Neural crest cell (in vitro differentiated cells): ENCODE results near the gene CCZ1B. TPM values are rescaled to one million over a fixed set of nuclear protein-coding genes. Genes with fewer than 3 reads are reported as not detected.
"Not testable (repeated sequence)": the region's sequence is repeated elsewhere in the genome, so short reads cannot be mapped to it uniquely, and the experiment has no call there.

Experiments used
- DNase-seq: peaks from one replicate; pipeline ENCODE4 v3.0.0; 2021; ENCODE audit warnings: low read depth, mixed read lengths, low spot score
- H3K27ac Mint-ChIP-seq: one replicate; pipeline ENCODE4 v1.8.0; 2021; ENCODE audit warnings: mild to moderate bottlenecking, mixed read lengths; ENCODE audit not compliant: unreplicated experiment
- H3K27me3 Mint-ChIP-seq: 2 replicates; pipeline ENCODE4 v1.8.0; 2021; ENCODE audit warnings: low read depth, mild to moderate bottlenecking, mixed read lengths
- H3K36me3 Mint-ChIP-seq: 2 replicates; pipeline ENCODE4 v1.8.0; 2021; ENCODE audit warnings: low read depth, mild to moderate bottlenecking, mixed read lengths
- H3K4me1 Mint-ChIP-seq: 2 replicates; pipeline ENCODE4 v1.8.0; 2021; ENCODE audit warnings: mixed read lengths
- H3K4me3 Mint-ChIP-seq: one replicate; pipeline ENCODE4 v1.8.0; 2021; ENCODE audit warnings: mild to moderate bottlenecking, mixed read lengths
- H3K9me3 Mint-ChIP-seq: 2 replicates; pipeline ENCODE4 v1.8.0; 2021; ENCODE audit warnings: mixed read lengths
- long read RNA-seq: library from polyadenylated mRNA; unstranded; transcript quantifications from one replicate; pipeline ENCODE4 v2.0.0, GENCODE V29; 2020
- total RNA-seq: library from RNA; stranded (reverse); gene quantifications from 2 replicates; pipeline ENCODE4 v1.2.1, GENCODE V29; 2021
- TF ChIP-seq, protein P1 (sequence below): fragments of 200-600 bp; sonication (generic); conservative IDR thresholded peaks from 2 replicates; pipeline ENCODE4 v1.5.0; 2021; ENCODE audit warnings: antibody characterized with exemption, mild to moderate bottlenecking

CCZ1B gene
- 55.8 and 72.0 TPM in 2 replicates for total RNA-seq
- long read RNA-seq, partial matches to known transcripts, result 1 of 9 reads
- long read RNA-seq, other reads (novel, unspliced or antisense), result 3 of 9 reads

DNA sequence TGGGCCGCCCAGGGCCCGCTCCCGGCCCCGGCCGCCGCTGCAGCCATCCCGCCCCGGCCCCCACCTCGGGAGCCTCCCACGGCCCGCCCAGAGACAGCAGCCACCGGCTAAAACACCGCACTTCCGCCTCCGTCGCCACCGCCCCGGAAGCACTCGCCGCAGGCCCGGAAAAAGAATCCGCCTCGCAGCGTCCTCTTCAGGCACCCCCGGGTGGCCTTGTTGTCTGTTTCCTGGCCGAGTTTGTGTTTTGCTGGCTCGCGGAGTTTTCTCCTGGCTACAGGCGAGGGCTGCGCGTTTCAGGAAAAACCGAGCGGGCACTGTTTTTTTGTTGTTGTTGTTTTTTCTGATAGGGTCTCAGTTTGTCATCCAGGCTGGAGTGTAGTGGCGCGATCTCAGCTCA is at the start of gene CCZ1B:
Gene CCZ1B (minus strand): TSS at position 125 of the 400 bp plus-strand sequence. CDS start 78 bp downstream, at position 47.
- H3K4me1 Mint-ChIP-seq, H3K9me3 Mint-ChIP-seq, H3K36me3 Mint-ChIP-seq: not testable (repeated sequence)
- peak within 1 kb of the TSS; percentile 93 for H3K27ac Mint-ChIP-seq
- peak; percentile 67 for DNase-seq
- peaks cover 33% of the 10 kb centered on the region for H3K27me3 Mint-ChIP-seq
- H3K4me3 Mint-ChIP-seq, result peak within 1 kb of the TSS; percentile 98

DNA sequence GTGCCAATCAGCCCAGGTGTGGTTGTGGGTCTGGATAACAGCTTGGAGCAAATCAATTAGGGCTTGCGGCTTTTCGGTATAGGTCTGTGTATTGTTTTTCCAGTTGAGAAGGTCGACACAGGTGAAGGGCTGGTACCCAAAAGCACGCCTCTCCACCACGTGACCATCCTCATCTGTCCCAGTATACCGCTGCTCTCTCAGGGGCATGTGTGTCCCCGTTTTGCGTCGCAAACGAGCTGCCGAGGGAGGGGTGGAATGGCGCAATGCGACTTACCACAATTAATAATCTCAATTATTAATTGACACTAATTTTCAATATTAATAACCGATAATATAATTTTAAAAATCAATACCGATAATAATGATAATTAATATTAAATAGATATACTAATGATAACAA is 48.9 kb upstream of the CCZ1B start:
- H3K4me3 Mint-ChIP-seq, H3K27ac Mint-ChIP-seq, H3K27me3 Mint-ChIP-seq, H3K36me3 Mint-ChIP-seq, H3K9me3 Mint-ChIP-seq, DNase-seq: not testable (repeated sequence)
- peaks cover 29% of the 10 kb centered on the region for H3K4me1 Mint-ChIP-seq

DNA sequence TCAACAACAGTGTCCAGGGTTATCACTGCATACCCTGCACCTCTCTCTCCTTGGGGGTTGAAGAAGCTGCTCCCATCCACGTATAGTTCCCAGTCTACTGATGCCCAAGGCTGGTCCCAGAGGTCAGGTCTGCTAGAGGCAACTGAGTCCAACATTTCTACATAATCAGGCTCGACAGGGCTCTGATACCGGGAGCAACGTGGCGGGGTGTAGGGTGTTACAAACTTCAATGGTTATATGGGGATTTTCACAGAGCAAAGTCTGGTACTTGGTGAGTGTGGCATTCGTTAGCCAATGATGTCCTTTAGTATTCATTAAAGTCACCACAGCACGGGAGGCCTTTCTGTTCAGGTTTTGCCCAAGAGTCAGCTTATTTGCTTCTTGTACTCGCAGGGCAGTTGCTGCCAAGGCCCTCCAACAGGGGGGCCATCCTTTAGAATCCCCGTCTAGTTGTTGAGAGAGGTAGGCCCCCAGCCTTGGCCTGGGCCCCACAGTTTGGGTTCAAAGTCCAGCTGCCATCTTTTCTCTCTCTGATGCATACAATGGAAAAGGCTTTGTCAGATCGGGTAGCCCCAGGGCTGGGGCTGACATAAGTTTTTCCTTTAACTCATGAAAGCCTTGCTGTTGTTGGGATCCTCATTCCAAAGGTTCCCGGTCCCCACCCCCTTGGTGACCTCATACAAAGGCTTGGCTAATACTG is 46.3 kb upstream of the CCZ1B start:
- not testable (repeated sequence) for H3K27me3 Mint-ChIP-seq
- peak overlapping the region; percentile 36 for H3K27ac Mint-ChIP-seq
- peaks cover 29% of the 10 kb centered on the region for H3K4me1 Mint-ChIP-seq

DNA sequence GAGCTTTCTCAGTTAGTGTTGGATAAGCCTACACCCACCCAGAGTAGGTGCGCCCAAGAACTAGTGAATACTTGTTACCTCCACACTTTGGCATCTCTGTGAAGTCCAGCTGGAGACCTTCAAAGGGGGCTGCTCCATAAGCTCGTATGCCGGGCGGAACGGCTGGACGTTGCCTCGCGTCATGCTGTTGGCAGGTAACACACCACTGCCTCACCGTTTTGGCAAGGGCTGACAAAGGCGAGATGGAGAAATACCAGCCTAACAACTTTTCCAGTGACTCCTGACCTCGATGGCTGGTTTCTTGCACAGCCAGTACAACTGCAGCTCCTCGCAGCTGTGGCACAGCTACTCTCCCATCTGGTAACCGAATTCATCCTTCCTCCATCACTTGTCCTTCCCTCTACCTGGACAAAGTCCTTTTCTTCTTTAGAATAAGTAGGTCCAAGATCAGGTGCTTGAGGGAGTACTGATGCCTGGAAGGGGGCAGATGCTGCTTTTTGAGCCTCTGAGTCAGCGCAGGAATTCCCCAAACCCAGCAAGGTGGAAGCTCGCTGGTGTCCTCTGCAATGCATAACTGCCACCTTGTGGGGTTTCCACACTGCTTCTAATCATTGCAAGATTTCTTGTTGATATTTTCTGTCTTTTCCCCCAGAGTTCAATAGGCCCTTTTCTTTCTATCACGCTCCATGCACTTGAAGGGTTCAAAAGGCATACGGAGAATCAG is 45.5 kb upstream of the CCZ1B start:
- H3K27ac Mint-ChIP-seq, H3K36me3 Mint-ChIP-seq, H3K4me3 Mint-ChIP-seq, DNase-seq, H3K27me3 Mint-ChIP-seq: not testable (repeated sequence)
- H3K9me3 Mint-ChIP-seq, result peaks cover 12% of the 10 kb centered on the region
- H3K4me1 Mint-ChIP-seq, result peaks cover 29% of the 10 kb centered on the region

More for the DNA sequence above, 46.3 kb upstream of the CCZ1B start:
- H3K9me3 Mint-ChIP-seq, result peaks cover 11% of the 10 kb centered on the region
- H3K4me3 Mint-ChIP-seq, DNase-seq, H3K36me3 Mint-ChIP-seq: not testable (repeated sequence)

DNA sequence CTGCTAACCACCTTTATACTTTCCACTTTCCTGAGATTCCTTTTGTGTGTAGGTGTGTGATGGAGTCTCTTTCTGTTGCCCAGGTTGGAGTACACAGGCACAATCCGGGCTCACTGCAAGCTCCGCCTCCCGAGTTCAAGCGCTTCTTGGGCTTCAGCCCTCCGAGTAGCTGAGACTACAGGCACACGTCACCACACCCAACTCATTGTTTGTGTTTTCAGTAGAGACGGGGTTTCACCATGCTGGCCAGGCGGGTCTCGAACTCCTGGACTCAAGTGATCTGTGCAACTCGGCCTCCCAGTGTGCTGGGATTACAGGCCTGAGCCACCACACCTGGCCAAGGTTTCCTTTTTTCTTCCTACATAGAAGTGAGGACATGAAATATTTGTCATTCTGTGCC is 38.7 kb upstream of the CCZ1B start:
- DNase-seq, H3K36me3 Mint-ChIP-seq, H3K4me1 Mint-ChIP-seq, H3K4me3 Mint-ChIP-seq, H3K27ac Mint-ChIP-seq, H3K27me3 Mint-ChIP-seq: not testable (repeated sequence)
- peaks cover 11% of the 10 kb centered on the region for H3K9me3 Mint-ChIP-seq

DNA sequence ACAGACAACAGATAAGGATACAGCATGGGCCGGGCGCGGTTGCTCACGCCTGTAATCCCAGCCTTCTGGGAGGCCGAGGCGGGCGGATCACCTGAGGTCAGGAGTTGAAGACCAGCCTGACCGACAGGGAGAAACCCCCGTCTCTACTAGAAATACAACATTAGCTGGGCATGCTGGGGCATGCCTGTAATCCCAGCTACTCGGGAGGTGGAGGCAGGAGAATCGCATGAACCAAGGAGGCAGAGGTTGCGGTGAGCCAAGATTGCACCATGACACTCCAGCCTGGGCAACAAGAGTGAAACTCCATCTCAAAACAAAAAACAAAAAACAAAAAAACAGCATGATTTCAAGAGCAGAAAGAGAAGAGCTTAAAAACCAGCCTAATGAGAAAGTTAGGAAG is 38.1 kb upstream of the CCZ1B start:
- not testable (repeated sequence) for H3K27ac Mint-ChIP-seq, H3K36me3 Mint-ChIP-seq, H3K27me3 Mint-ChIP-seq, H3K4me3 Mint-ChIP-seq, H3K4me1 Mint-ChIP-seq, DNase-seq
- H3K9me3 Mint-ChIP-seq, result peaks cover 11% of the 10 kb centered on the region

DNA sequence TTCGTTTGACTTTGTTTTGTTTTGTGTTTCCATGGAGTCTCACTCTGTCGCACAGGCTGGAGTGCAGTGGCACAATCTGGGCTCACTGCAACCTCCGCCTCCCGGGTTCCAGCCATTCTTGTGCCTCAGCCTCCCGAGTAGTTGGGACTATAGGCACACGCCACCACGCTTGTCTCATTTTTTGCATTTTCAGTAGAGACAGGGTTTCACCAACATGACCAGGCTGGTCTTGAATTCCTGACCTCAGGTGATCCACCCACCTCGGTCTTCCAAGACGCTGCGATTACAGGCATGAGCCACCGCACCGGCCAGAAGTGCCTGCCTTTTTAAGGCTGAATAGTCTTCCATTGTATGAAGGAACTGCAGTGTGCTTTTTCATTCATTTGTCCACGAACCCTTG is 36.8 kb upstream of the CCZ1B start:
- H3K4me1 Mint-ChIP-seq, H3K27me3 Mint-ChIP-seq, H3K4me3 Mint-ChIP-seq, DNase-seq, H3K36me3 Mint-ChIP-seq, H3K9me3 Mint-ChIP-seq, H3K27ac Mint-ChIP-seq: not testable (repeated sequence)

DNA sequence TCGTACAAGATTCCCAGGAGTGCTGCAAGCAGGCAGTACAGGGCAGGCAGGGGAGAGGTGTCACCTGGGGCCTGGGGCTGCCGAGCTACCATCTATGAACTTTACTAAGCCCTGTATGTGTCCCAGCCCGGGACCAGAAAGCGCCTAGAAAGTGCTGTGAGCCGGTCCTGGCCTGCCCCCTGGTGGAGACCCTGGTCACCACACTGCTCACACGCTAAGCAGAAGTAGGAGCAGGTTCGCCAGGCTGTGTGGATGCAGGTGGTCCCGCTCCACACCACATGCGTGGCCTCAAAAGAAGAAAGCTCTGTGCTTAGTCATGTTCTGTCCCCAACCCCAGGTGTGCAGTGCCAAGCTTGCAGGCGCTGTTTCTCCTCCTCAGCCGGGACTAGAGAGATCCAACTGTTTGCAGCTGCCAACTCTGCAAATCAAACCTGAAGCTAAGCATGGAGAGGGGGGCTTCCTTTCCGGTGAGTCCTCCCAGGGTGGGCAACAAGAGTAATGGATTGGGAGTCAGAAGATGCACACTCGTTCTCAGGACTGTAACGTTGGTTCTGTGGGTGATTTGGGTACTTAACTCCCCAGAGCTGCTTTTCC is 31.7 kb upstream of the CCZ1B start:
- H3K4me1 Mint-ChIP-seq, H3K9me3 Mint-ChIP-seq, H3K27ac Mint-ChIP-seq, H3K36me3 Mint-ChIP-seq: not testable (repeated sequence)
- H3K4me3 Mint-ChIP-seq, result peak overlapping the region; percentile 54
- peaks cover 21% of the 10 kb centered on the region for H3K27me3 Mint-ChIP-seq
- DNase-seq, result peak; percentile 66
- TF ChIP-seq, protein P1, sequence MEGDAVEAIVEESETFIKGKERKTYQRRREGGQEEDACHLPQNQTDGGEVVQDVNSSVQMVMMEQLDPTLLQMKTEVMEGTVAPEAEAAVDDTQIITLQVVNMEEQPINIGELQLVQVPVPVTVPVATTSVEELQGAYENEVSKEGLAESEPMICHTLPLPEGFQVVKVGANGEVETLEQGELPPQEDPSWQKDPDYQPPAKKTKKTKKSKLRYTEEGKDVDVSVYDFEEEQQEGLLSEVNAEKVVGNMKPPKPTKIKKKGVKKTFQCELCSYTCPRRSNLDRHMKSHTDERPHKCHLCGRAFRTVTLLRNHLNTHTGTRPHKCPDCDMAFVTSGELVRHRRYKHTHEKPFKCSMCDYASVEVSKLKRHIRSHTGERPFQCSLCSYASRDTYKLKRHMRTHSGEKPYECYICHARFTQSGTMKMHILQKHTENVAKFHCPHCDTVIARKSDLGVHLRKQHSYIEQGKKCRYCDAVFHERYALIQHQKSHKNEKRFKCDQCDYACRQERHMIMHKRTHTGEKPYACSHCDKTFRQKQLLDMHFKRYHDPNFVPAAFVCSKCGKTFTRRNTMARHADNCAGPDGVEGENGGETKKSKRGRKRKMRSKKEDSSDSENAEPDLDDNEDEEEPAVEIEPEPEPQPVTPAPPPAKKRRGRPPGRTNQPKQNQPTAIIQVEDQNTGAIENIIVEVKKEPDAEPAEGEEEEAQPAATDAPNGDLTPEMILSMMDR, result peak; percentile 89
